HCT116 (cell line): Measurements from ENCODE around the gene FTCDNL1. TPM values are rescaled to one million over a fixed set of nuclear protein-coding genes. Genes with fewer than 3 reads are reported as not detected.

Source experiments
- ATAC-seq: fragments of 200-7000 bp; cut with Tn5 transposase; 2 replicates; pipeline ENCODE4 v1.9.1; 2020; ENCODE audit warnings: mild to moderate bottlenecking, moderate library complexity
- BruUV-seq: library from RNA; stranded (reverse); fragments of 400-500 nt; replicated peaks from 2 replicates; lab custom pipeline; 2021; lab: Mats Ljungman, UMichigan
- CTCF ChIA-PET: fragments of 300-600 bp; sonication (Branson Sonifier 250); formaldehyde crosslinking; loops from one replicate; lab custom pipeline; 2021; ENCODE audit warnings: antibody characterized with exemption; lab: Charles Lee
- POLR2A ChIA-PET: fragments of 300-600, 350-600 bp; sonication (Branson Sonifier 250); formaldehyde crosslinking; loops from one replicate; lab custom pipeline; 2021; ENCODE audit warnings: antibody characterized with exemption; lab: Charles Lee
- RAD21 ChIA-PET, 2 experiments: fragments of 300-600 bp; sonication (Branson Sonifier 250); formaldehyde crosslinking; loops; one replicate each; lab custom pipeline; 2023; ENCODE audit warnings: low total read pairs in 2 of 2; ENCODE audit not compliant: uncharacterized antibody in 2 of 2, unreplicated experiment in 2 of 2, low non-redundant PET in 1 of 2; lab: Charles Lee
- DNase-seq: peaks from one replicate; pipeline ENCODE4 v3.0.0-alpha.2; 2010; ENCODE audit warnings: low read depth, low spot score
- H2AFZ ChIP-seq: fragments of 200-600 bp; shearing (Covaris generic), sonication (generic); 2 replicates; pipeline ENCODE4 v1.6.1; 2017; ENCODE audit warnings: low read depth, mixed run types, mixed read lengths, antibody characterized with exemption, low read length; ENCODE audit not compliant: poor library complexity, severe bottlenecking
- H3K27ac ChIP-seq: 2 replicates; pipeline ENCODE4 v1.5.1; 2012; ENCODE audit warnings: low read depth, low read length
- H3K27me3 ChIP-seq: fragments of 200-600 bp; sonication (generic); 2 replicates; pipeline ENCODE4 v1.6.1; 2016; ENCODE audit warnings: mixed run types, low read length, mixed read lengths; ENCODE audit not compliant: insufficient read depth
- H3K36me3 ChIP-seq, 2 experiments: fragments of 200-500 bp in 1 of 2; fragments of 200-600 bp in 1 of 2; sonication (Bioruptor generic) in 1 of 2; sonication (generic) in 1 of 2; 2 replicates each; pipeline versions ENCODE4 v1.5.1 to v1.6.1; 2014 to 2016; ENCODE audit warnings: low read length in 2 of 2, inconsistent platforms in 1 of 2, mixed read lengths in 1 of 2, mixed run types in 1 of 2; ENCODE audit not compliant: insufficient read depth in 2 of 2, control insufficient read depth in 1 of 2
- H3K4me1 ChIP-seq, 2 experiments: fragments of 200-600 bp in 1 of 2; sonication (generic) in 1 of 2; 2 replicates each; pipeline versions ENCODE4 v1.5.1 to v1.6.1; 2012 to 2017; ENCODE audit warnings: low read length in 2 of 2, inconsistent platforms in 1 of 2, mild to moderate bottlenecking in 1 of 2, mixed read lengths in 1 of 2, mixed run types in 1 of 2, moderate library complexity in 1 of 2; ENCODE audit not compliant: insufficient read depth in 2 of 2, control insufficient read depth in 1 of 2
- H3K4me2 ChIP-seq: fragments of 200-600 bp; sonication (generic); 2 replicates; pipeline ENCODE4 v1.6.1; 2017; ENCODE audit warnings: mixed run types, low read length, mixed read lengths
- H3K4me3 ChIP-seq, 2 experiments: fragments of 200-600 bp in 1 of 2; sonication (generic) in 1 of 2; replicated peaks in 1 of 2; 2 replicates each; pipeline ENCODE4 v1.5.1; 2011 to 2016; ENCODE audit warnings: low read length in 2 of 2, control low read depth in 1 of 2, low read depth in 1 of 2, mild to moderate bottlenecking in 1 of 2, mixed read lengths in 1 of 2, mixed run types in 1 of 2
- H3K79me2 ChIP-seq: fragments of 200-600 bp; sonication (generic); 2 replicates; pipeline ENCODE4 v1.6.1; 2017; ENCODE audit warnings: mild to moderate bottlenecking, mixed run types, low read length, moderate library complexity, mixed read lengths; ENCODE audit not compliant: insufficient read depth
- H3K9ac ChIP-seq: fragments of 200-600 bp; sonication (generic); 2 replicates; pipeline ENCODE4 v1.6.1; 2016; ENCODE audit warnings: low read length, mixed read lengths
- H3K9me2 ChIP-seq: fragments of 200-600 bp; sonication (generic), shearing (Covaris generic); 2 replicates; pipeline ENCODE4 v1.6.1; 2017; ENCODE audit warnings: mixed run types, mild to moderate bottlenecking, moderate library complexity; ENCODE audit not compliant: insufficient read depth
- H3K9me3 ChIP-seq, 2 experiments: fragments of 200-500 bp in 1 of 2; fragments of 200-600 bp in 1 of 2; sonication (Bioruptor generic) in 1 of 2; sonication (generic) in 1 of 2; 2 replicates each; pipeline ENCODE4 v1.6.1; 2014 to 2017; ENCODE audit warnings: low read length in 2 of 2, mixed read lengths in 2 of 2, inconsistent platforms in 1 of 2, low read depth in 1 of 2, mild to moderate bottlenecking in 1 of 2, mixed run types in 1 of 2, moderate library complexity in 1 of 2; ENCODE audit not compliant: control insufficient read depth in 1 of 2, insufficient read depth in 1 of 2
- H4K20me1 ChIP-seq: fragments of 200-600 bp; sonication (generic), shearing (Covaris generic); 2 replicates; pipeline ENCODE4 v1.6.1; 2017; ENCODE audit warnings: mixed run types, mild to moderate bottlenecking, moderate library complexity; ENCODE audit not compliant: insufficient read depth
- CTCF ChIP-seq, 3 experiments: fragments of 200-600 bp in 1 of 3; sonication (generic) in 1 of 3; IDR thresholded peaks in 2 of 3; conservative IDR thresholded peaks in 1 of 3; 2 replicates each; pipeline ENCODE4 v1.5.1; 2012 to 2017; ENCODE audit warnings: low read depth in 2 of 3, low read length in 2 of 3, antibody characterized with exemption in 1 of 3, borderline replicate concordance in 1 of 3, control low read depth in 1 of 3, mild to moderate bottlenecking in 1 of 3, mixed read lengths in 1 of 3, mixed run types in 1 of 3, moderate library complexity in 1 of 3; ENCODE audit not compliant: insufficient read depth in 1 of 3
- EGR1 ChIP-seq: IDR thresholded peaks from 2 replicates; pipeline ENCODE4 v1.6.1; 2012; ENCODE audit warnings: low read depth
- SP1 ChIP-seq: IDR thresholded peaks from 2 replicates; pipeline ENCODE4 v1.6.1; 2012; ENCODE audit warnings: low read depth
- YY1 ChIP-seq: IDR thresholded peaks from 2 replicates; pipeline ENCODE4 v1.6.1; 2011; ENCODE audit warnings: low read length, low read depth, moderate library complexity, mild to moderate bottlenecking; ENCODE audit not compliant: insufficient replicate concordance; ENCODE audit errors: extremely low read depth
- ZBTB33 ChIP-seq: IDR thresholded peaks from 2 replicates; pipeline ENCODE4 v1.6.1; 2011; ENCODE audit warnings: mild to moderate bottlenecking, low read length, moderate library complexity; ENCODE audit not compliant: insufficient replicate concordance; ENCODE audit errors: extremely low read depth
- ZFX ChIP-seq: fragments of 450-650 bp; IDR thresholded peaks from 2 replicates; pipeline ENCODE4 v1.6.1; 2017
- ZNF274 ChIP-seq: fragments of 200-500 bp; sonication (Bioruptor generic); IDR thresholded peaks from 2 replicates; pipeline ENCODE4 v1.6.1; 2014; ENCODE audit warnings: mild to moderate bottlenecking, low read depth, low read length, inconsistent platforms
- intact Hi-C: fragments of 100-400 bp; cut with micrococcal nuclease; formaldehyde crosslinking; loops from 2 replicates; pipeline ENCODE4 v1.10.0; 2022
- total RNA-seq: library from RNA; stranded (reverse); gene quantifications from one replicate; pipeline ENCODE4 v1.2.1, GENCODE V29; 2021; ENCODE audit not compliant: unreplicated experiment

Gene FTCDNL1
- total RNA-seq, 1 experiment from 2014 or later, result 2.6 TPM

- Histone ChIP-seq H3K27me3 (peaks cover 16% of the 10 kb centered on the region; the same call in 1 of the 2 replicates), H3K9ac (no peak overlapping the region)
- TF ChIP-seq ZNF274, result no peak
- no peak for TF ChIP-seq ZBTB33
- TF ChIP-seq, all 23 proteins: peak for 0
- RAD21 ChIA-PET, result no interaction called here
- H3K79me2 ChIP-seq, result no peaks in the 10 kb centered on the region
- no peak overlapping the region for H3K4me3 ChIP-seq
- DNase-seq (no peak), ATAC-seq (no peak)
- H4K20me1 ChIP-seq, result no peaks in the 10 kb centered on the region
- no TSS peak for BruUV-seq
- no peaks in the 10 kb centered on the region for H3K9me2 ChIP-seq
- no peak overlapping the region for H3K27ac ChIP-seq
- no peak overlapping the region for H3K4me2 ChIP-seq
- H3K4me1 ChIP-seq, result no peaks in the 10 kb centered on the region
- no peaks in the 10 kb centered on the region for H3K9me3 ChIP-seq
- POLR2A ChIA-PET, result no interaction called here
- intact Hi-C loops, result loop anchor here (5.0 kb wide), 1 partner anchor 137 kb away; no protein-coding TSS in a partner anchor
- H2AFZ ChIP-seq, result no peak overlapping the region
- CTCF ChIA-PET, result no interaction called here
- H3K36me3 ChIP-seq, result no peaks in the 10 kb centered on the region
These were observed 116.3 kb downstream of the FTCDNL1 start for GRCh38 chr2:199734651-199735050.

- intact Hi-C loops, result no loop called here
- TF ChIP-seq ZFX (no peak), CTCF (IDR thresholded peaks at IDR 0.05 in 2 of 3, conservative IDR thresholded peaks at IDR 0.05 in 1 of 3; ENCODE audit: borderline replicate concordance in 1 of 3, insufficient read depth in 1 of 3, low read depth in 2 of 3, low read length in 2 of 3) (no peak), SP1 (no peak), YY1 (no peak), EGR1 (no peak)
These were observed 117.0 kb downstream of the FTCDNL1 start for GRCh38 chr2:199734011-199734410.

More at GRCh38 chr2:199734011-199734410, 117.0 kb downstream of the FTCDNL1 start:
- peaks cover 16% of the 10 kb centered on the region; the same call in 1 of the 2 replicates for H3K27me3 ChIP-seq
- no peaks in the 10 kb centered on the region for H4K20me1 ChIP-seq
- H2AFZ ChIP-seq, result no peak overlapping the region
- H3K4me2 ChIP-seq, result no peak overlapping the region
- H3K4me3 ChIP-seq, result no peak overlapping the region
- no peaks in the 10 kb centered on the region for H3K9me2 ChIP-seq
- CTCF ChIA-PET, result no interaction called here
- no peak for DNase-seq
- H3K4me1 ChIP-seq, result no peaks in the 10 kb centered on the region
- RAD21 ChIA-PET, result no interaction called here
- H3K9ac ChIP-seq, result no peak overlapping the region
- no TSS peak for BruUV-seq
- H3K79me2 ChIP-seq, result no peaks in the 10 kb centered on the region
- POLR2A ChIA-PET, result no interaction called here
- H3K9me3 ChIP-seq, result no peaks in the 10 kb centered on the region
- H3K27ac ChIP-seq, result no peak overlapping the region
- ATAC-seq, result no peak
- no peaks in the 10 kb centered on the region for H3K36me3 ChIP-seq
